ENCODE results near the gene FXYD5.

GRCh38 chr19:35124098-35125060 lies 30.2 kb upstream of the FXYD5 start:
- no peak for TF ChIP-seq CTCF (IDR thresholded peaks at IDR 0.05 in 4 of 5, conservative IDR thresholded peaks at IDR 0.05 in 1 of 5)
- TF ChIP-seq POLR2A (IDR thresholded peaks at IDR 0.05) = peak; percentile 92 to 95
